Measurements from ENCODE around the gene RASSF7. TPM values are rescaled to one million over a fixed set of nuclear protein-coding genes. Genes with fewer than 3 reads are reported as not detected.

The RASSF7 gene
- total RNA-seq, 2 donors from 2014 or later, result 49.5 to 134 TPM

- no peaks in the 10 kb centered on the region for H3K9me3 ChIP-seq
- intact Hi-C loops (cut with DNase I), result no loop called here
- no peak overlapping the region for H3K4me3 ChIP-seq
- peaks cover 0 to 1% of the 10 kb centered on the region in 2 donors for H3K36me3 ChIP-seq (replicated peaks in 1 of 2; ENCODE audit: insufficient read depth in 1 of 2, low read depth in 2 of 2)
- TF ChIP-seq POLR2A (IDR thresholded peaks at IDR 0.05) (no peak), CTCF (IDR thresholded peaks at IDR 0.05) (no peak)
- 81 to 88% methylated on average over 19 to 20 of the region's 28 CpGs for WGBS, 2 donors
- peak in 1 of 4 donors; percentile 12 for DNase-seq
- ATAC-seq, result no peak
- H3K27ac ChIP-seq, result no peak overlapping the region
- H3K27me3 ChIP-seq, result no peaks in the 10 kb centered on the region
- peaks cover 15% of the 10 kb centered on the region for H3K4me1 ChIP-seq
These were observed 29.6 kb upstream of the RASSF7 start for GRCh38 chr11:530960-531831.

GRCh38 chr11:531919-532526 is 28.7 kb upstream of the RASSF7 start:
- WGBS, 2 donors, result 92 to 95% methylated on average over 12 to 18 of the region's 18 CpGs
- H3K4me3 ChIP-seq, result no peak overlapping the region
- H3K36me3 ChIP-seq (replicated peaks in 1 of 2; ENCODE audit: insufficient read depth in 1 of 2, low read depth in 2 of 2), result peaks cover 0 to 1% of the 10 kb centered on the region in 2 donors
- H3K4me1 ChIP-seq, result peaks cover 23% of the 10 kb centered on the region
- TF ChIP-seq POLR2A (IDR thresholded peaks at IDR 0.05), result no peak
- H3K27ac ChIP-seq, result no peak overlapping the region
- H3K27me3 ChIP-seq, result no peaks in the 10 kb centered on the region
- ATAC-seq (no peak), DNase-seq (no peak)
- no peaks in the 10 kb centered on the region for H3K9me3 ChIP-seq
- intact Hi-C loops (cut with DNase I), result no loop called here

GRCh38 chr11:532527-532985 is 28.2 kb upstream of the RASSF7 start:
- TF ChIP-seq CTCF (IDR thresholded peaks at IDR 0.05) (no peak), POLR2A (IDR thresholded peaks at IDR 0.05) (no peak)
- H3K4me1 ChIP-seq, result peaks cover 28% of the 10 kb centered on the region
- H3K9me3 ChIP-seq, result no peaks in the 10 kb centered on the region
- DNase-seq (peak in 2 of 4 donors; percentile 13), ATAC-seq (no peak)
- H3K4me3 ChIP-seq, result no peak overlapping the region
- WGBS, 2 donors, result 89 to 90% methylated on average over 13 to 22 of the region's 23 CpGs
- intact Hi-C loops (cut with DNase I), result no loop called here
- no peak overlapping the region for H3K27ac ChIP-seq
- no peaks in the 10 kb centered on the region for H3K27me3 ChIP-seq
- peaks cover 0 to 1% of the 10 kb centered on the region in 2 donors for H3K36me3 ChIP-seq (replicated peaks in 1 of 2; ENCODE audit: insufficient read depth in 1 of 2, low read depth in 2 of 2)

- DNase-seq (peak in 2 of 4 donors; percentile 11 to 14), ATAC-seq (no peak)
- intact Hi-C loops (cut with DNase I), result no loop called here
- no peaks in the 10 kb centered on the region for H3K9me3 ChIP-seq
- no peak overlapping the region for H3K4me3 ChIP-seq
- TF ChIP-seq POLR2A (IDR thresholded peaks at IDR 0.05) (no peak), CTCF (IDR thresholded peaks at IDR 0.05) (no peak)
- H3K27ac ChIP-seq, result no peak overlapping the region
- peaks cover 0 to 1% of the 10 kb centered on the region in 2 donors for H3K36me3 ChIP-seq (replicated peaks in 1 of 2; ENCODE audit: insufficient read depth in 1 of 2, low read depth in 2 of 2)
- whole genome bisulfite sequencing, 2 donors, result 91 to 94% methylated on average over 8 to 22 of the region's 33 CpGs
- no peaks in the 10 kb centered on the region for H3K27me3 ChIP-seq
- H3K4me1 ChIP-seq, result peaks cover 33% of the 10 kb centered on the region
These were observed 27.7 kb upstream of the RASSF7 start for GRCh38 chr11:532986-533585.
